NCI-H1417 treated with DMSO at 0.1 percent for 48 hours (cell line): ENCODE results near the gene HDGFL2.

Source experiments
- DNase-seq: peaks from one replicate; lab custom pipeline; 2025; lab: John Stamatoyannopoulos, UW

Gene HDGFL2

DNA sequence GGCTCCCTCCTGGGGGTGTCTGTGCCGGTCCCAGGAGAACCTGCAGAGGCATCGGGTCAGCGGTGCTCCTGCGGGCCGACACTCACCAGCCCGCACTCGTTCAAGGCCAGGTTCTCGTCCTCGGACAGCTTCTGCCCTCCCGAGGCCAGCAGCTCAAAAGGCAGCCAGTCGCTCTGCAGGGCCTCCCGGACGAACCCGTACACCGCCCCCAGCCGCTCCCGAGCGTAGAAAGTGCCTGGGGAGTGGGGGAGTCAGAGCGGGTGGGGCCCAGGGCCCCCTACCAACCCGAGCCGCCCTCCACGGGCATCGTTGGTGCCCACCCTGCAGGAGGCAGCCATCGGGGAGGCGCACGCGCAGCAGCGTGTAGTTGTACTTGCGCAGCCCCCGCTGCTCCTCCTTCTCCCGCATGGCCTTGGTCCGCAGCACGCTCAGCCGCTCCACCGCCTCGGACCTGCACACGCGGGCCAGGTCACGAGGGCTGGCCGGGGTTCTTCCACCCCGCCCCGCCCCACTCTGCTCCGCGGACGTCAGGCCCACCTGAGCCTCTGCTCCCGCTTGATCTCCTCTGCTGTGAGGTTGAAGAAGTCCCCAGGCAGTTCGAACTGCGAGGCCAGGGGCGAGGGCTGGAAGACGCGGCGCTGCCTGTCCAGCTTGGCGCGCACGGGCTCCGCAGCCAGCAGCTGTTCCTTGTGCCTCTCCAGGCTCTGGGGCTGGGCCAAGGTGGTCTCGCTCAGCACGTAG is 26.0 kb upstream of the HDGFL2 start:
- DNase-seq, result no peak

DNA sequence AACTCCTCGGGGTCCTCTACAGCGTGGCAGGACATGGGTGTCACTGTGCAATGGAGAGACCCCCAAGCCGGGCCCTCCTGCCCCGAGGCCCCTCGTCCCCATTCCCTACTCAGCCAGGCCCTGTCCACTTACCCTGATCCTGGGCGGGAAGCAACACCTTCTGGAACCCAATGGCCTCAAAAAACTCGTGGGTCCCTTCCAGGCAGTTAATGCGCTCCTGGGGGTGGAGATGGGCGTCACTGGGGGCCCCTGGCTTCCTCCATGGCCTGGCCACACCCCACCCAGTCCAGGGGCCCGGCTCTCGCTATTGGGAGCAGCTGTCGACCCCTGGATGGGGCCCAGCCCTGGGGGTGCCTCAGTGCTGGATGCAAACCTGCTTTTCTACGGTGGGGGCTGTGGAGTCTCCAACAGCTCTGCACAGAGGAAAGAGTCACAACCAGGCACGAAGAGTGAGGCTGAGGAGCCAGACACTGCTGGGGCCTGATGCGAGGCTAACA is 25.3 kb upstream of the HDGFL2 start:
- DNase-seq, result no peak

DNA sequence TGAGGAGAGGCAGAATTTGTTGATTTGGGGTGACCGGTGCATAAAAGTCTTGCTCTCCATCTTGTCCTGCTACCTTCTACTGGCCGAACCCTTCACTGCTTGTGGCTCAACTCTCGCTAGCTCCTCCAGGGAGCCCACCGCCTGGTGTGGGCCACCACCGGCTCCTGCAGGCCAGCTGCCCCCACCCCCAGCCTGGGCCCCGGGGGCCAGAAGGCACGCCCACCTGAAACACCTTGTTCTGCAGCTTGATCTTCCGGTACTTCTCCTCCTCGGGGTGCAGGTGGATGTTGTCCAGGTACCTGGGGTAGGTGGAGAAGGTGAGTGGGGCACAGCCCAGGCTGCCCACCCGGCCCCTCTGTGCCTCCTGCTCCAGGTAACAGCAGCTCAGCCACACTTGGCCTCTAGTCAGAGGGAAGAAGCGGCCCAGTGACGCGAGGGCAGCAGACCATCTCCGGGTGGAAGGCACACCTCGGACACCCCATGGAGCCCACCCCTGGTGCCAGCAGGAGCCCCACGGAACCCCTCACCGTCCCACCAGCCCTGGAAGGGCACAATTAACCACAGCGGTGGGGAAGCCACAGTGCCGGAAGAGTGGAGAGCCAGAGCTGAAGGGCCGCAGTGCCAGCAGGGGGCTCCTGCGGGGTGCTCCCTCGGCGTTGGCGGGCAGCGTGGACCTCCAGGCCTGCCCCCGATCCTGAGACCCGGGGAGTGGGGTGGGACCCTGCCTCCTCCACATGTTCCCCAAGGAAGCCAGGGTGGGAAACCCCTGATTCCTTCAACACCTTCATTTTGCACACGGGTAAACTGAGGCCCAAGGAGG is 24.6 kb upstream of the HDGFL2 start:
- no peak for DNase-seq

DNA sequence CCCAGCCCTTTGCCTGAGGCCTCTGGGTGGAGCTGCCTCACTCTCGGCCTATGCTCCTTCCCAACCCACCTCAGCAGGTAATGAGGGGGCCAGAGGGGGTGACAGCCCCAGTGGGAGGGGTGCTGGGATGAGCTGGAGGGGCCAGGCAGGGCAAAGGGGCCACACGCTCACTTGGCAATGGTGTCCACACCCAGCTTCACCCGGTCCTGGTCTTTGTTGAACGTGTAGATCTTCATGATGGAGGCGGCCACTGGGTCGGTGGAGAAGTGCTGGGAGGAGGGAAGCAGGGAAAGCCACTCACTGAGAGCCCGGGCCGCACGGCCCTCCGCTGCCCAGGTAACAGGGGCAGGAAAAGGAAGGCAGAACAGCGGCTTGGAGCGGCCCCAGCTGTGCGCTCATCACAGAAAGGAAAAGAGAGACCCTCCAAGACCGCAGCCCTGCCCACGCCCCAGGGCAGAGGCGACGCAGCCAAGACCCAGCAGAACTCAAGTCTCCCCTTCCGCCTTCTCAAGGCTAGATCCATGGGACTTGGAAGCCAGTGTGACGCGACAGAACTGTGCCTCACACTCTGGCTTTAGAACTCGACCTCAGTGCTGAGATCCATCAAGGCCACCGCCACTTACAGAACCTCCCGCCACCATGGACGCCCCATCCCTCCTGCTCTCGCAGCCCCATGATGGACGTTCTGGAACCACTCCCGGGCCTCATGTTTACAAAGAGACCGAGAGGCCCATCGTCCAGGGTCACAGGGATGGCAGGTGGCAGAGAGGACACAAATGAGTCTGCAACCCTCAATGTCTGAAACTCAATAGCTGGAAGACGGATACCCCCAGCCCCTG is 23.7 kb upstream of the HDGFL2 start:
- DNase-seq, result no peak

DNA sequence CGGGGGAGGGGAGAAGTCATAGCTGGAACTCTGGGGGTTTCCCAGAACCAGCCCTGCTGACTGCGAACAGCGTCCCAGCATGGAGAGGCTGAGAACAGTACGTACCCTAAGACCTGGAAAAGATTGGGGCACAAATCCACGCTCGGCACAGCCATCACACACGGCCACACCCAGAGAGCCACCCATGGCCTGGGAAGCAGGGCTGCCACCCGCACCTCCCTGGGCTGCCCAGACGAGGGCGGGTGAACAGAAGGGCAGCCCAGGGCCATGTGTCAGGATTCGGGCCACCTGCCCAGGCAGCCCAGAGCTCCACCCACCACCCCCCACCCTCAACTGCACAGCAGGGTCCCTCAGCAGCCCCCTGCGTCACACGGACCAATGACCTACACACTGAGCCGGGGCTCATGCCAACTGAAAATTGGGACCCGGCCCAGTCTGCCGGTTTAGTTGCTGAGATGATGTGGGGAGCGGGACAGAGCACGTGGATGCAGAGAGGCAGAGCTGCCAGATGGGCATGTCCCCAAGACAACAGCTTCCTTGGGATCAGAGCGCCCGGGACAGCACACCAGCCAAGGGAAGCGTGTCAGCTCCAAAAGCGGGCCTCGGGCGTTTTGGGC is 23.0 kb upstream of the HDGFL2 start:
- DNase-seq, result no peak

DNA sequence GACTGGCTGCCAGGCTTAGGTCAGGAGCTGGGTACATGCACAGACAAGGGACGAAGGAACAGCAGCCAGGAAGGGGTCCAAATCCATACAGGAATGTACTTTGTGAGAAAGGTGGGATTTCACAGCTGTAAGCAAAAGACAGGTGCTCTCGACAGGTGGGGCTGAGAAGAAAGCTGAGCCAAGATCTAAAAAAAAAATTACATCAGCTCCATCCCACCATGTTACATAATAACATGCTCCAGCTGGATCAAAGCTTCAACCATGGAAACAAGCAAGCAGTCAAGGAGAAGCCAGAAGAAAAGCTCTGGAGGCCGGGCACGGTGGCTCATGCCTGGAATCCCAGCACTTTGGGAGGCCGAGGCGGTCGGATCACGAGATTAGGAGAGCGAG is 22.5 kb upstream of the HDGFL2 start:
- no peak for DNase-seq

DNA sequence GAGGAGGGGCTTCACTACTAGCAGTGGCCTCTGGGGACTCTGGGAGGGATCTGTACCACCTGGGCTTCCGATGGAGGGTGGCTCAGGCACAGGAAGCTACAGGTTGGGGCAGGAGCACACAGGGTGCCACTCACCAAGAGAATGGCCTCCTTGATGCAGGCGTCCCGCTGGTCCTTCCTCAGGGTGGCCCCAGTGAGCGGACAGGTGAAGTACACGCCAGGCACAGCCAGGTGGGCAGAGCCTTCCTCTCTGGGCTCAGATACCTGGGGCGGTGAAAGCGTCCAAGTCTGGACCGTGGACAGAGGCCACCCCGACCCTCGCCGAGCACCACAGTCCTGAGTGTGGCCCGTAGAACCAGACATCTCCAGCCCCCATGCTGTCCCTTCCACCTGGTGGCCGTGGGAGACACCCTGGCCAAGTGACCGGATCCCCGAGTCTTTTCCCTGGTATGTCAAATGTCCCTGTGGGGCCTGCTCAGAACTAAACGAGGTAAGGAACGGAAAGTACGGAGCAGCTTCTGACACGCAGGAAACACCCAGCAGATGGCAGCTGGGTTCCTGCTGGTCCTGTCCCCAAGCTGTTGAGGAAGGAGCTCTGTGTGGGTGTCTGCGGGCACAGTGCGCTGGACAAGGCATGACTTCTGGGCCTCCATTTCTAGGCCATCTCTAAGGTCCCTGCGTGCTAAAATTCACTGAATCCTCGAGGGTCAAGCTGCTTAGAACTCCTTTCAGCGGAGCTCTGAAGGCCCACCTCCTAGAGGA is 19.7 kb upstream of the HDGFL2 start:
- DNase-seq, result no peak

DNA sequence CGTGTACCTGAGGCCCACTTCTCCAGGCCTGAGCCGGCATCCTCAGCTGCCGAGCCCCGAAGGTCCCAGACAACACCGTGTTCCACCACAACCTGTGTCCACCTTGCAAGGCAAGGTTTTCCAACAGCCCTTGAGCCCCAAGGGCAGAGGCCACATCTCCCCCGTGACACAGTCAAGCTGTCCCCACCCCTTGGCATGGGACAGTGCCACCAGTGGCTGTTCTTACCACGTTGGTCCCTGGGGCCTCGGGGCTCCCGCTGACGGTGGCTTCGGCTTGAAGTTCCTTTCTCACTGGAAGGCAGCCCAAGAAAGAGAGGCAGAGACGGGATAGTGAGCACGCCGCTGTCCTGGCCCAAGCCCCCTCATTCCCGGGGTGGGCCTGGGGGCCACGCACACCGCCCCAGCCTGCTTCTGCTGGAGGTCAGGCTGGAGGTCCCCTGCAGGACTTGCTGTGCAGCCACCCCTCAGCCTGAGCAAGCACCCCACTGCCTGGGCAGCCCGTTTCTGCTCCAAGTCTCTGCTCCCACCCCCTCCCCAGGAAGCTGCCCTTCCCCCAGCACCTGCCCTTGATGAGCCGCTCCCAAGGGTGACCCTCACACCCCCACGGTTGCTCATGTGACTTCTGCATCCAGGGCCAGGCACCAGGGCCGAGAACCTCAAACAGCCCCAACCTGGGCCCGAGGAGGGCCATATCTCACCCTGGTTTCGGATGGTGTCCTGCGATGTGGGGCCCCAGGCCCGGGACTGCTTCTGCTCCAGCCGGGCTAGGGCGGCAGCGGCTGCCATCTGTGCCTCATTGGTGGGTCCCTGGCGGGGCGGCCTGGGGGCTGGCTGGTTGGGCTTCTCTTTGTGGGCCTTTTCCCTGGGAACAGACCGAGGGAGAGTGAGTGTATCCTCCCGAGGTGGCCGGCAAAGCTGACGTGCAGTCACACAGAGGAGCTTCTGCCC is 18.6 kb upstream of the HDGFL2 start:
- DNase-seq, result no peak

DNA sequence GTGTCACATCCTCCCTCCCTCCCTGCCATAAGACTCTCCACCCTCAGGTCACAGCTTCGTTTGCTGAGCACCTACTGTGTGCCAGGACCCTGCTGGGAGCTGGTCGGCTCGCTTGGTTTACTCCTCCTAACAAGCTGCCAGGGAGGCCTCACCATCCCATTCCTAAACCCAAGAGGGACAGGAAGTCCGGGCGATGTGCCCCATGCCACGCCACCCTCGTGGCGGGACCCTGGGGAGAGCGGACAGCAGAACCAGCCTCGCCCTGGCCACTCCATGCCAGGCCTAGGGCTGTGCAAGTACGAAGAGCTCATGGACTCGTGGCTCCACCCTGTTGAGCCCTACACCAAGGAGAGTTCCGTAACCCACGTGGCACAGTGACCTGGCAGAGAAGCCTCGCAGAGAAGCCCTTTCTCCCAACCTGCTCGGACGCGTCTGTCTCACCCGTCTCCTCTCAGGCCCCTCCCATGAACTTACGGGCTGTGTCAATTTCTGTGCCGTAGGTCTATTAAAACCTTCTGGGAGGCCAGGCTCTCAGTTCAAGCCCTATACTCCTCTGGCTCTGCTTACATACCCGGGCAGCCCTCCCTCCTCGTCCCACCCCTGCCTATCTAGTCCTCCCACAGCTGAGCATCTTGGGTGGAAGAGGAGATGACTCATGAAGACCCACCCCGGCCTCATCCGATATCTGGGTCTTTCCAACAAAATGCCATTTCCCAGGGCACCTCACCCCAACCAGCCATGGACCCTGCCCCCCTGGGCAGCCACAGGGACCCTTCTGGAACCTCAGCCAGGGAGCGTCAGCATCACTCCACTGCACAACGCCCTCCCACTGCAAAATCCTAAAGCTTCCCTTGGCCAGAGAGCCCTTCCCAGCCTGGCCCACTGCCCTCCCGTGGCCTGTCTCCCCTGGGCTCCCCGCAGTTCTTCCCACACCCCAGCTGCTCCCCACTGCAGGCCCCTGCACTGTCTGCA is 17.1 kb upstream of the HDGFL2 start:
- DNase-seq, result no peak

DNA sequence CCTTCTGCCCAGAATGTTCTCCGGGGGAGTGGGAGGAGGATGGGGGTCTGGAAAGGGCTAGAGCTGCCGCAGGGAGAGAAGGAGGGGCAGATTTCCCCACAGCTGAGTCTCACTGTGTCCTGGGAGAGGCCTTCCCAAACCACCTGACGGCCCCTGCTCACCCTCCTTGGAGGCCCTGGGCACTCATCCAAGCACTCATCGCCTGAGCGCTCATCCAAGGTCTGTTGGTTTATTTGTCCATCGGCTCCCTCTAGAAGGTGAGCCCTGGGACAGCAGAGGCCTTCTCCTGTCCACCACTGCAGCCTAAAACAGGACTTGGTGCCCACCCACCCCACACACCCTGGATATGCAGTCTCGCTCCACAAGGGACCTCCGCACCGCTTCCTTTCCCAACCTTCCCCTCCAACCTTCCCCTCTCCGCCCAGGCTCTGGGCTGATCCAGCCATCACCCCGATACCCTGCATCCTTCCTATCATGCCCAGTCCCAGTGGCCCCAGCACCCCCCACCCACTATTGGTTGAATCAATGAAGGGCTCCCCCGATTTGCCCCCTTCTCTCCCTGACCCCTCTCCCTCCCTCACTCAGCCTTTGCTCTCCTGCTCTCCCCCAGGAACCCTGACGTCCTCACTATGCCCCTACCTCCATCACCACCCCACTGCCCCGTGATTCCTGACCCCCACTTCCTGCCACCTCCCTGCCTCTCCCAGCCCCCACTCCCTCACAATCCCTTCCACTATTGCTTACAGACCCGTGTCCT is 16.2 kb upstream of the HDGFL2 start:
- DNase-seq, result no peak

DNA sequence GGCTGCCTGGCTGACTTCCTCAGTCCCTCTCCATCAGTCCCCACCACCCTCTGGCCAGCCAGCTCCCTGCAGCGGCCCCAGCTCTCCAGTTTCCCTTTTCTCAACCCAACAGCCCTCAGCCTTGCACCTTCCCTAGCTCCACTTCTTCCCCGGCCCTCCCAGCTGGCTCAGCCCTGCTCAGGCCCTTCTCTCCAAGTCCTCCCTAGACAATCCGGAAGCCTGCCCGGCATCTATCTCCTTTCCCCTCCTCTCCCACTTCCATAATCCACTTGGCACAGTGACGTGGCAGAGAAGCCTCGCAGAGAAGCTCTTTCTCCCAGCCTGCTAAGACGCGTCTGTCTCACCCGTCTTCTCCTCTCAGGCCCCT is 15.6 kb upstream of the HDGFL2 start:
- no peak for DNase-seq

DNA sequence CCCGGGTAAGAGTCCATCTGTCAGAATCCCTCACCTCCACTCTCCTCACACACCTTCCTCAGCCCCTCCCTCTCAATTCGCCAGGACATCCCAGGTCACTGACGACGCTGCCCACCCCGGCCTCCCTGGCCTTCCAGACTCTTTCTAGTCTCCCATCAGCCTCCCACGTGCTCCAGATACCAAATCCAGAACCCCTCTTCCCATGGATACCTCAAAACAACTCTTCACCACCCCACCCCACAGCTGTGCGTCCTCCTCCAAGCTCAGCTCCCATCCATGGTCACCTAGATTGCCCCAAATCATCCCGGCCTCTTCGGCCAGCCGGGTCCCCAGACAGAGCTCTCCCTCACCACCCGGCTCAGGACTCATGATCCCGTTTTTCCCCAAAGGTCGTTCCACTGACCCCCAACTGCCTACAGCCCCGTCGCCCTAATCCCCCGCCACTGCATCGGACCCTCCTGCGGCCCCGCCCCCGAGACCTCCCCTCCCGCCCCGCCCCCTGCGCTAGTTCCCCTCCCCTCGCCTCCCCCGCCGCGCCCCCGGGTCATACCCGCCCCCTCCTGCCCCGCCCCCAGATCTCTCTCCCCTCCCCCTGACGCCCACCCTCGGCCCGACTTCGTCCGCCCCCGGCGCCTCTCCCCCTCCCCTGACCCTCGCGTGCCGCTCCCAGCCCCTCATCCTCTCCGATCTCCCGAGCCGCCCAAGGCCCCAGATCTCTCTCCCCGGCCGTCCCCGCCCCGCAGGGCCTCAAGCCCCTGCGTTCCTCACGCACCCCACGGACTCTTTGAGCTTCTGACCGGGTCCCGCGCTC is 15.0 kb upstream of the HDGFL2 start:
- DNase-seq, result no peak

DNA sequence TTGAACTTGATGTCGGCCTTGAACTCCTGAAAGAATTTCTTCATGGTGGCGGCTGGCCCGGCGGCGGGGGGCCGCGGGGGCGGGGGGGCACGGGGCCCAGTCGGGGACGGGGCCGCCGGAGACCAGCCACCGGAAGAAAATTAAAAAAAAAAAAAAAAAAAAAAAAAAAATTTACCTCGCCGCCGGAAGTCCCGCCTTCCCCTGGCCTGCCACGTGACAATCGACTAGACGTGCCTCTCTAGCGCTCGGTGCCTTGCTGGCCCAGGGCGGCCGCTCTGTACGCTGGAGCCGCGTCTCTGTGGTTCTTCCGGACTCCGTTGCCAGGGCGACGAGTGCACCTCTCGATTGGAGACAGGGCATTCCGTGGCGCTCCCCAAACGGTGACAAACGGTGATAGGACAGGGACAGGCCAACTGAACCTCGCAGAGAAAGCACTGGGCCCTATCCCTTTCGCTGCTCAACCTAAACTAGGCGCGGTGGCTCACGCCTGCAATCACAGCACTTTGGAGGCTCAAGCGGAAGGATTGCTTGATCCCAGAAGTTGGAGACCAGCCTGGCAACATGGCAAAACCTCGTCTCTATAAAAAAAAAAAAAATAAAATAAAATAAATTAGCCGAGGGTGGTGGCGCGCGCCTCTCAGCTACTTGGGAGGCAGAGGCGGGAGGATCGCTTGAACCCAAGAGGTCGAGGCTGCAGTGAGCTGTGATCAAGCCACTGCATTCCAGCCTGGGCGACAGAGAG is 14.3 kb upstream of the HDGFL2 start, which contains the start of gene UBXN6:
Gene UBXN6 (minus strand): TSS at position 141 of the 742 bp plus-strand sequence. CDS start 97 bp downstream, at position 44.
- peak; percentile 91 for DNase-seq

DNA sequence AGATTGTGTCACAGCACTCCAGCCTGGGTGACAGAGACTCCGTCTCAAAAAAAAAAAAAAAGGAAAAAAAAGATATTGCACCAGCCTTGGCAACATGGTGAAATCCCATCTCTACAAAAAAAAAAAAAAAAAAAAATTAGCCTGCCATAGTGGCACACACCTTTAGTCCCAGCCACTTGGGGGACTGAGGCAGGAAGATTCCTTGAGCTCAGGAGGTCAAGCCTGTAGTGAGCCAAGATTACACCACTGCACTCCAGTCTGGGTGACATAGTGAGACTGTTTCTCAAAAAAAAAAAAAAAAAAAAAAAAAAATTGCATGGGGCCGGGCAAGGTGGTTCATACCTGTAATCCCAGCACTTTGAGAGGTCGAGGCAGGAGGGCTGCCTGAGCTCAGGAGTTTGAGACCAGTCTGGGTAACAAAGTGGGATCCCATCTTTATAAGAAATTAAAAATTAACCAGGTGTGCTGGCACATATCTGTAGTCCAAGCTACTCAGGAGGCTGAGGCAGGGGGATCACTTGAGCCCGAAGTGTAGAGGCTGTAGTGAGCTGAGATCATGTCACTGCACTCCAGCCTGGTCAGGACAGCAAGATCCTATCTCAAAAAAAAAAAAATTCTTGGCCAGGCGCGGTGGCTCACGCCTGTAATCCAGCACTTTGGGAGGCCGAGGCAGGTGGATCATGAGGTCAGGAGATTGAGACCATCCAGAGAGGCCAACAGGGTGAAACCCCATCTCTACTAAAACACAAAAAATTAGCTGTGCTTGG is 7.1 kb upstream of the HDGFL2 start:
- no peak for DNase-seq

DNA sequence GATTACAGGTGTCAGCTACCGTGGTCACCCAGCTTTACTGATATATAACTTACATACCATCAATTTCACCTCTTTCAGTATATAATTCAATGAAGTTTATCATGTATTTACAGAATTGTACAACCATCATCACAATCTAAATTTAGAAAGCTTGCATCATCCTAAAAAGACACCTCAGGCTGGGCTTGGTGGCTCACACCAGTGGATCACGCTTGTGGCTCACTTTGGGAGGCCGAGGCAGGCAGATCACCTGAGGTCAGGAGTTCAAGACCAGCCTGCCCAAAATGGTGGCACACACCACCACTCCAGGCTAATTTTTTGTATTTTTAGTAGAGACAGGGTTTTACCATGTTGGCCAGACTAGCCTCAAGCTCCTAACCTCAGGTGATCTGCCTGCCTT is 4.3 kb upstream of the HDGFL2 start:
- no peak for DNase-seq
